ENCODE results near the gene LAMA4. TPM values are rescaled to one million over a fixed set of nuclear protein-coding genes. Genes with fewer than 3 reads are reported as not detected.

LAMA4 gene
- total RNA-seq, 2 experiments from 2014 or later, result not detected

- Mint-ChIP-seq H3K4me3 (no peak overlapping the region), H3K9me3 (no peaks in the 10 kb centered on the region), H3K27me3 (peaks cover 16% of the 10 kb centered on the region), H3K4me1 (ENCODE audit: low read depth) (no peaks in the 10 kb centered on the region), H3K27ac (no peak overlapping the region), H3K36me3 (no peaks in the 10 kb centered on the region)
- intact Hi-C loops (cut with micrococcal nuclease), result loop anchor here (5.0 kb wide), 1 partner anchor 1674 kb away; the partner anchor contains the start of gene MARCKS
- POLR2A ChIA-PET, result no interaction called here
- no peak for DNase-seq
- CTCF ChIA-PET, result interaction anchor here (0.8 to 9.5 kb wide), 3 partner anchors 51 to 1676 kb away, joined by 3 to 156 read pairs (median 3); no protein-coding TSS in a partner anchor
These were observed 71.1 kb downstream of the LAMA4 start for GRCh38 chr6:112183271-112183671.

GRCh38 chr6:112181130-112181529 is 73.2 kb downstream of the LAMA4 start:
- Mint-ChIP-seq H3K4me1 (ENCODE audit: low read depth) (no peaks in the 10 kb centered on the region), H3K9me3 (no peaks in the 10 kb centered on the region), H3K27ac (no peak overlapping the region), H3K36me3 (no peaks in the 10 kb centered on the region), H3K4me3 (no peak overlapping the region), H3K27me3 (peaks cover 12% of the 10 kb centered on the region)
- CTCF ChIA-PET, result interaction anchor here (0.8 to 9.5 kb wide), 16 partner anchors 8 to 1726 kb away, joined by 3 to 156 read pairs (median 6); no protein-coding TSS in a partner anchor
- DNase-seq, result no peak
- POLR2A ChIA-PET, result no interaction called here
- intact Hi-C loops (cut with micrococcal nuclease), result loop anchor here (5.0 kb wide), 1 partner anchor 1676 kb away; the partner anchor contains the start of gene MARCKS

GRCh38 chr6:112180095-112180820 is 74.1 kb downstream of the LAMA4 start:
- intact Hi-C loops (cut with micrococcal nuclease), result loop anchor here (1.0 to 5.0 kb wide), 2 partner anchors 132 to 1677 kb away; partner anchors contain the start of gene MARCKS
- H3K27ac Mint-ChIP-seq, result no peak overlapping the region
- peak; percentile 26 for DNase-seq
- peaks cover 16% of the 10 kb centered on the region for H3K27me3 Mint-ChIP-seq
- H3K9me3 Mint-ChIP-seq, result no peaks in the 10 kb centered on the region
- ChIA-PET CTCF (interaction anchor here (0.6 to 9.5 kb wide), 43 partner anchors 8 to 1729 kb away, joined by 3 to 156 read pairs (median 4); partner anchors contain the start of genes FAM229B and TUBE1), POLR2A (no interaction called here)
- no peak overlapping the region for H3K4me3 Mint-ChIP-seq
- H3K36me3 Mint-ChIP-seq, result no peaks in the 10 kb centered on the region
- no peaks in the 10 kb centered on the region for H3K4me1 Mint-ChIP-seq (ENCODE audit: low read depth)

GRCh38 chr6:112179631-112180030 is 74.7 kb downstream of the LAMA4 start:
- Mint-ChIP-seq H3K9me3 (no peaks in the 10 kb centered on the region), H3K4me3 (no peak overlapping the region), H3K36me3 (no peaks in the 10 kb centered on the region), H3K27me3 (peaks cover 15% of the 10 kb centered on the region), H3K27ac (no peak overlapping the region), H3K4me1 (ENCODE audit: low read depth) (no peaks in the 10 kb centered on the region)
- intact Hi-C loops (cut with micrococcal nuclease), result loop anchor here (1.0 to 5.0 kb wide), 2 partner anchors 133 to 1678 kb away; partner anchors contain the start of gene MARCKS
- DNase-seq, result no peak
- CTCF ChIA-PET, result interaction anchor here (0.6 to 9.5 kb wide), 39 partner anchors 10 to 1730 kb away, joined by 3 to 156 read pairs (median 4); partner anchors contain the start of genes FAM229B and TUBE1
- POLR2A ChIA-PET, result no interaction called here

- Mint-ChIP-seq H3K27ac (no peak overlapping the region), H3K36me3 (no peaks in the 10 kb centered on the region), H3K9me3 (no peaks in the 10 kb centered on the region), H3K4me3 (no peak overlapping the region), H3K4me1 (ENCODE audit: low read depth) (no peaks in the 10 kb centered on the region), H3K27me3 (peaks cover 15% of the 10 kb centered on the region)
- CTCF ChIA-PET, result interaction anchor here (0.6 to 9.5 kb wide), 8 partner anchors 15 to 1599 kb away, joined by 3 to 156 read pairs (median 6); partner anchors contain the start of genes FAM229B and TUBE1
- DNase-seq, result no peak
- intact Hi-C loops (cut with micrococcal nuclease), result no loop called here
- POLR2A ChIA-PET, result no interaction called here
These were observed 75.5 kb downstream of the LAMA4 start for GRCh38 chr6:112178846-112179245.

- no peaks in the 10 kb centered on the region for H3K36me3 Mint-ChIP-seq
- H3K27ac Mint-ChIP-seq, result no peak overlapping the region
- no peaks in the 10 kb centered on the region for H3K4me1 Mint-ChIP-seq (ENCODE audit: low read depth)
- no peak overlapping the region for H3K4me3 Mint-ChIP-seq
- intact Hi-C loops (cut with micrococcal nuclease), result no loop called here
- H3K9me3 Mint-ChIP-seq, result no peaks in the 10 kb centered on the region
- ChIA-PET CTCF (interaction anchor here (1.4 to 9.5 kb wide), 2 partner anchors 13 to 132 kb away, joined by 4 to 156 read pairs; no protein-coding TSS in a partner anchor), POLR2A (no interaction called here)
- H3K27me3 Mint-ChIP-seq, result peaks cover 10% of the 10 kb centered on the region
- no peak for DNase-seq
These were observed 77.3 kb downstream of the LAMA4 start for GRCh38 chr6:112177092-112177491.

GRCh38 chr6:112176175-112176574 is 78.2 kb downstream of the LAMA4 start:
- POLR2A ChIA-PET, result no interaction called here
- intact Hi-C loops (cut with micrococcal nuclease), result no loop called here

GRCh38 chr6:112173221-112173804 is 81.1 kb downstream of the LAMA4 start:
- Mint-ChIP-seq H3K9me3 (no peaks in the 10 kb centered on the region), H3K36me3 (no peaks in the 10 kb centered on the region), H3K4me3 (no peak overlapping the region), H3K4me1 (ENCODE audit: low read depth) (no peaks in the 10 kb centered on the region), H3K27ac (no peak overlapping the region), H3K27me3 (peaks cover 23% of the 10 kb centered on the region)
- intact Hi-C loops (cut with micrococcal nuclease), result loop anchor here (5.0 kb wide), 1 partner anchor 1734 kb away; no protein-coding TSS in a partner anchor
- ChIA-PET CTCF (interaction anchor here (0.6 to 2.6 kb wide), 5 partner anchors 10 to 198 kb away, joined by 3 to 22 read pairs (median 4); no protein-coding TSS in a partner anchor), POLR2A (no interaction called here)
- DNase-seq, result no peak

More at GRCh38 chr6:112176175-112176574, 78.2 kb downstream of the LAMA4 start:
- CTCF ChIA-PET, result interaction anchor here (1.7 to 9.5 kb wide), 2 partner anchors 13 to 133 kb away, joined by 8 to 156 read pairs; no protein-coding TSS in a partner anchor
- H3K36me3 Mint-ChIP-seq, result no peaks in the 10 kb centered on the region
- H3K27ac Mint-ChIP-seq, result no peak overlapping the region
- DNase-seq, result no peak
- H3K9me3 Mint-ChIP-seq, result no peaks in the 10 kb centered on the region
- no peaks in the 10 kb centered on the region for H3K4me1 Mint-ChIP-seq (ENCODE audit: low read depth)
- peaks cover 11% of the 10 kb centered on the region for H3K27me3 Mint-ChIP-seq
- H3K4me3 Mint-ChIP-seq, result no peak overlapping the region

GRCh38 chr6:112172540-112172939 is 81.8 kb downstream of the LAMA4 start:
- POLR2A ChIA-PET, result no interaction called here
- Mint-ChIP-seq H3K27ac (no peak overlapping the region), H3K4me3 (no peak overlapping the region), H3K4me1 (ENCODE audit: low read depth) (no peaks in the 10 kb centered on the region), H3K9me3 (no peaks in the 10 kb centered on the region), H3K36me3 (no peaks in the 10 kb centered on the region), H3K27me3 (peaks cover 23% of the 10 kb centered on the region)
- CTCF ChIA-PET, result interaction anchor here (0.7 to 2.6 kb wide), 5 partner anchors 8 to 199 kb away, joined by 3 to 22 read pairs (median 4); no protein-coding TSS in a partner anchor
- intact Hi-C loops (cut with micrococcal nuclease), result loop anchor here (5.0 kb wide), 1 partner anchor 1735 kb away; no protein-coding TSS in a partner anchor
- no peak for DNase-seq

- peaks cover 36% of the 10 kb centered on the region for H3K27me3 Mint-ChIP-seq
- no peaks in the 10 kb centered on the region for H3K4me1 Mint-ChIP-seq (ENCODE audit: low read depth)
- H3K4me3 Mint-ChIP-seq, result no peak overlapping the region
- no peaks in the 10 kb centered on the region for H3K36me3 Mint-ChIP-seq
- intact Hi-C loops (cut with micrococcal nuclease), result loop anchor here (10.0 kb wide), 1 partner anchor 445 kb away; no protein-coding TSS in a partner anchor
- ChIA-PET CTCF (no interaction called here), POLR2A (no interaction called here)
- no peak overlapping the region for H3K27ac Mint-ChIP-seq
- no peak for DNase-seq
- no peaks in the 10 kb centered on the region for H3K9me3 Mint-ChIP-seq
These were observed 84.8 kb downstream of the LAMA4 start for GRCh38 chr6:112169541-112169940.

GRCh38 chr6:112163295-112164257 is 90.8 kb downstream of the LAMA4 start:
- Mint-ChIP-seq H3K27ac (no peak overlapping the region), H3K36me3 (no peaks in the 10 kb centered on the region), H3K9me3 (no peaks in the 10 kb centered on the region), H3K4me3 (peak overlapping the region; percentile 36), H3K27me3 (peaks cover 43% of the 10 kb centered on the region), H3K4me1 (ENCODE audit: low read depth) (peaks cover 16% of the 10 kb centered on the region)
- peak; percentile 88 for DNase-seq
- ChIA-PET POLR2A (interaction anchor here (1.6 kb wide), 1 partner anchor 76 kb away, joined by 9 read pairs; the partner anchor contains the start of genes FAM229B and TUBE1), CTCF (interaction anchor here (0.6 to 6.2 kb wide), 42 partner anchors 8 to 904 kb away, joined by 3 to 133 read pairs (median 4); partner anchors contain the start of genes FAM229B and TUBE1)
- intact Hi-C loops (cut with micrococcal nuclease), result loop anchor here (1.0 to 10.0 kb wide), 6 partner anchors 8 to 905 kb away; partner anchors contain the start of genes FAM229B and TUBE1
